GOT3 (cell line): Measurements from ENCODE around the gene TWF2.

Experiments
- DNase-seq: peaks from one replicate; lab custom pipeline; 2025; ENCODE audit warnings: mixed read lengths; lab: John Stamatoyannopoulos, UW

TWF2 gene

GRCh38 chr3:52202384-52203077 lies 36.4 kb downstream of the TWF2 start:
- DNase-seq, result no peak

- no peak for DNase-seq
These were observed 37.8 kb downstream of the TWF2 start for GRCh38 chr3:52200981-52201679.

DNA sequence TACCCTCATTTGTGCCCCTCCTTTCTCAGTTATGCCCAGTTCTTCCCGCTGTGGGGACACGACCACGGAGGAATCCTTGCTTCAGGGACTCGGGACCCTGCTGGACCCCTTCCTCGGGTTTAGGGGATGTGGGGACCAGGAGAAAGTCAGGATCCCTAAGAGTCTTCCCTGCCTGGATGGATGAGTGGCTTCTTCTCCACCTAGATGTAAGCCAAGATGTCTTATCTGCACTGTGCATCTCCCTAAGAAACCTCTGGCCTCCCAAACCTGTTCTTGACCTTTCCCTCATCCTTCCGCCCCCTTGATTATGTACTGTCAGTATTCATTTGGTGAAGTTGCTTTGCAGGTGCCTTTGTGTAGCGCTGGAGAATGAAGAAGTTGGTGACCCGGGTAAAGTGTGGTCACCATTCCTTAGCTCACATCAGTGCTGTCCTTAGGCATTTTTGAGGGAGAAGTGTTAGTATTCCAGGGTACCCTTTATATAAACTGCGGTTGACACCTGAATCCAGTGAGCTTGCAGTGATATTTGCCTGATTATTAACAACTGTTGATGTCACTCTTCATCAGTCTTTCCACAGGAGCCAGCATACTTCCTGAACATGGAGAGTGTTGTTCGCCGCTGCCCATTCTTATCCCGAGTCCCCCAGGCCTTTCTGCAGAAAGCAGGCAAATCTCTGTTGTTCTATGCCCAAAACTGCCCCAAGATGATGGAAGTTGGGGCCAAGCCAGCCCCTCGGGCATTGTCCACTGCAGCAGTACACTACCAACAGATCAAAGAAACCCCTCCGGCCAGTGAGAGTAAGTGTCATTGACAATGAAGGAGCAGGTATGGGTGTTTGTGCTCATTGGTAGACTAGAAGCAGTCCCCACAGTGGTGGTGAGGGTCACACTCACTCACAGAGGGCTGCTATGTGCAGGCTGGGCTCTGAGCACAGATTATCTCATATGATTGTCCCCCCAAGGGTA lies 40.0 kb downstream of the TWF2 start:
- DNase-seq, result no peak

DNA sequence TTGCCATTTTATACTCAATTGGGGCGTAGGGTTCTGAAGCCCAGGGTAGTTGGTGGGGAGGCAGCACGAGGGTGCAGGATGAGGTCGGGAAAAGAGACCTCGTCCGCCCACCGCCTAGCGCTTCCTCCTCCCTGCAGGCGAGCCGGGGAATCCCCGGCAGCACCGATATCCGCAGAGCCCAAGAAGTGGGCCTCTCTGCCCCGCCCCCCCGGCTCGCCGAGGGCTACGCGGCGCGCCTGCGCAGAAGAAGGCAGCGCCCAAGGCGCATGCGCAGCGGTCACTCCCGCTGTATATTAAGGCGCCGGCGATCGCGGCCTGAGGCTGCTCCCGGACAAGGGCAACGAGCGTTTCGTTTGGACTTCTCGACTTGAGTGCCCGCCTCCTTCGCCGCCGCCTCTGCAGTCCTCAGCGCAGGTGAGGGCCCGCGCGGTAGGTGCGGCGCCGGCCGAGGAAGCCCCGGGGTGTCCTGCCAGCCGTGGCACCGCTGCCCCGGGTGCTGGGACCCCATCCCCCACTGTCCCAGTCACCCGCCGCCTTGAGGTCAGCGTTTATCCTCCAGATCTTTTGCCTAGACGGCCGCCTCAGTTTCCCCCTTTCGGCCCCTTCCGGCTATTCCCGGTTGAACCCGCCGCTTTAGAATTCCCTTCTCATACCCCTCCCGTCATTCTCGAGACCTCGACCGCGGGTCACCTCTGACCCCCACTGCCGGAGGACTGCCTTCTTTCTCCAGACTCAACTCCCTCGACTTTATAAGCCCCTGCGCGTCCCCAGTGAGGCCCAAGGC lies 40.9 kb downstream of the TWF2 start, which contains the start of gene ALAS1:
ALAS1 (plus strand) TSS at position 319 of the 784 bp plus-strand sequence. CDS start 1,082 bp downstream, outside the sequence.
- peak; percentile 87 for DNase-seq

DNA sequence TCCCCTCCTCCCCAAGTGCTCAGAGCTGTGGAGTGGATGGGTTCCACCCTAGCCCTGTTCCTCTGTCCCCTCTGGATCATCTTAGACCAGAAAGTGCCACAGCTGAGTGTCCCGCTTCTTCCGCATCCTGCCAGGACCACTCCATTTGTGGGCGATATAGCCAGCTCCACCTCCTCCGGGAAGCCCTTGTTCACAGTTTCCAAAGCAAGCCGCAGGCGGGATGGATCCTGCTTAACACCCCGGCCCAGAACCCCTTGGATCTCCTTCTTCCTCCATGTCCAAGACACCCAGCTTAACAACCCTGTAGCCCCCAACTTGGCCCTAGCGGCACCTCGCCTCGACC lies 41.5 kb downstream of the TWF2 start:
- DNase-seq, result no peak

- DNase-seq, result no peak
These were observed 42.0 kb downstream of the TWF2 start for GRCh38 chr3:52196977-52197376.

DNA sequence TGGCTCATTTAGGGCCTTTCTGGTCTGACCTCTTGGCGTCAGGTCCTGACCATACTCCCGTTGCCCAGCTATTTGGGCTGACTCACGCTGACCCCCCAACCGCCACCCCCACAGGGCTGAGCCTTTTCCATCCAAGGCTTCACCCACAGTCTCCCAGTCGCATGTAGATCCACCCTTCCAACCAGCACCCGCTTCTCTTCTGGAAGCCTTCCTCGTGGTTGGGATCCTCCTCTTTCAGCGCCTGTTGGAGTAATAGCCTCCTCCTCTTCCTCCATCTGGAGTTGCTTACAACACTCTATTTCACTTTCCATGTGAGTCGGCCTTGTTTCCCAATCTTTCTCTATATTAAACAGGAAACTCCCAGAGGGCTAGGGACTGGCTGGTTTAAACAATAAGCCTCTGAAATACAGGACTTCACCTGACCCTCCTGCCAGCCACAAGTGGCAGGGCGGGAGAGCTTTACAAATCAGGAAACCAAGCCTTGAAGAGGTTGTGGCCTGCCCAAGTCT lies 43.1 kb downstream of the TWF2 start:
- no peak for DNase-seq

- DNase-seq, result no peak
These were observed 43.7 kb downstream of the TWF2 start for GRCh38 chr3:52195291-52195597.

- DNase-seq, result no peak
These were observed 44.3 kb downstream of the TWF2 start for GRCh38 chr3:52194485-52195290.

- DNase-seq, result no peak
These were observed 45.9 kb downstream of the TWF2 start for GRCh38 chr3:52193065-52193464.

GRCh38 chr3:52191663-52192062 lies 47.3 kb downstream of the TWF2 start:
- no peak for DNase-seq

- no peak for DNase-seq
These were observed 48.5 kb downstream of the TWF2 start for GRCh38 chr3:52190294-52191074.

DNA sequence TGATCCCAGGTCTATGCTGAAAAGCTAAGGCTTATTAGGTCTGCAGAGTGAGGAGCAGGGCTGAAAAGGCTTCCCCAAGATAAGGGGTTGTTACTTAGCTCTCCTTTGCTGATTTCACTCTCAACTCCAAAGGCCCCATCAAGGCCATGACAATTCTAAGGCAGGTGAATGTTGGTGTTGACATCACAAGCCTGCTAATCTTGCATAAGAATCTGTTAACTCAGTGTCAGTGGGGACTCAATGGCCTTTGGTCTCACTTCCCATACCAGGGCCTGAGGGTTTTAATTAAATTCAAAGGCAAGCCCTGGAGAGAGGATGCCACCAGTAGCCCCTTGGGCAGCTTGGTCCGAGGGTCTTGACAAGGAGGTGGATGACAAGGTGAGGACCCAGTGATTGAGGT lies 50.4 kb downstream of the TWF2 start:
- DNase-seq, result no peak

DNA sequence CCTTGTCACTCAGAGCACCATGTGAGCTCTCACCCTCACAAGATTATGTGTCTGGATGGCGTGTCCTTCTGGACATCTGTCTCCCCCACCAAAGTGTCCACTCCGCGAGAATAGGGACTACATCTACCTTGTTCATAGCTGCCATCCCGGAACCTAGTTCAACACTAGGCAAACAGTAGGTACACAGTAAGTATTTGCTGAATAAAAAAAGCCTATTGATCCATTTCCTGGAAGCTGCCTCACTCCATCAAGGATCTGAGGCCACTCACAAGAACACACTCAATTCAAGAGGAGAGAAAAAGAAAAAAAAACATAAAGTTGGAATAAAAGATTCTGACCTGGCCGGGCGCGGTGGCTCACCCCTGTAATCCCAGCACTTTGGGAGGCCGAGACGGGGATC lies 52.2 kb downstream of the TWF2 start:
- DNase-seq, result no peak

GRCh38 chr3:52185837-52186236 lies 53.1 kb downstream of the TWF2 start:
- DNase-seq, result no peak

GRCh38 chr3:52185311-52185710 lies 53.6 kb downstream of the TWF2 start:
- DNase-seq, result no peak

DNA sequence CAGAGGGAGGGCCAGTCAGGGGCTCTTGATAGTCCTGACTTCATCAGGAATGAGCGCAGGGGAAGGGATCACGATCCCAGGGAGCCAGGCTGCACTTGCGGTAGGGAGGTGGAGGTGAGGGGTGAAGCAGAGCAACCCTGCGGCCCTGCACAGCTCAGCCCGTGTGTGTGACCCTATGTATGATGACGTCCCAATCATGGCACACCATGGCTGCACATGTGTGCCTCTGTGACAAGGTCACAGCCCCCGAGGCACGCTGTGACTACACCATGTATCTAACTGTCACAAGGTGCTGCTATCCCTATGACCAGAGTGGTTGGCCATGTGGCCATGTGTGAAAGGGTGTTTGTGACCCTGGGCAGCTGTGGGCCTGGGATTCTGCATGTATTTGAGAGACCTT lies 54.3 kb downstream of the TWF2 start:
- DNase-seq, result no peak

DNA sequence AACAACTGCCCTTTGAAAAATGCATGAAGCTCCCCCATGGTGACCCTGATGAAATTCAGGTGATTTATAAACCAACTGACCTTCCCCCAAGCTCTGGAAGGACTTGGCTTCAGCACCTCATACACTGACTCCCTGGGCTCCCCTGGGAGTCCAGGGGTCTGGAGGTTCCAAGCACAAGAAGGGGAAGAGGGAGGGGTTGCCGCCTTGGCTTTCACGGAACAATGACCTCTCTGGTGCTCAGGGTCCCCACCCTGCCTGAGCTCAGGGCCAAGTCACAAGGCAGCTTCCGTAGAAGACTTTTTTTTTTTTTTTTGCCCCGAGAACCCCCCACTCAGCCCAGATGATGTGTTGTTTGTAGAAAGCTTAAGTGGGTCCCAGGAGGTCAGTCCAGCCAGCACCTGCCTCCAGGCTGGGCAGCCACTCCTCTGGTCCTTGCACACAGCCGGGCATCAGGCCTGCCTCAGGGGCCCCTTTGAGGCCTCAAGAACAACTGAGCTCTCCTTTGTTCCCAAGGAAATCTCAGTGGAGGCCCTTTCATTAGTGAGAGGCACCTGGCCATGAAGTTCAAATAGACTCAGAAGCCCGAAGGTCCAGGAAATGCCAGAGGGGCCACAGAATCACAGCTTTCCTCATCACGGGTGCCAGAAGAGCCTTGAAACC lies 55.0 kb downstream of the TWF2 start:
- DNase-seq, result no peak

- DNase-seq, result no peak
These were observed 56.3 kb downstream of the TWF2 start for GRCh38 chr3:52182691-52183090.

DNA sequence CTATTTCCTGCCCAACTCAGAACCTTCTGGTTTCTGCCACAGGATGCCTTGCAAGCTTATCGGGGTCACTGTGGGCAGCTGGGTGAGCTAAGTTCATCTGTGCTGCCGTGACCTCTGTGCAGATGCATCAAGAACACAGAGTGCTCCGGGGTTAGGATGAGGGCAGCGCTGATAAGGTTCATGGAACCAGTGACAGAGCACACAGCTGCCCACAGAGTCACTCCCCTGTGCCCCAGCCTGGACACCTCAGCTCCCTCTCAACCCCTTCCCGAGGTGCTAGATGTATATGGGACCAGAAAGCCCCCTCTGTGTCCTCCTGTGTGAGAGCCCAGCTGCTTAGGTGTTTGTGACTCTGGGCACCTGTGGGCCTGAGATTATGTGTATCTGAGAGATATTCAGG lies 56.8 kb downstream of the TWF2 start:
- no peak for DNase-seq
